CD4-positive, alpha-beta T cell treated with Interferon gamma for 1 hour (primary cell): ENCODE results near the gene COG5.

Experiments used
- DNase-seq: peaks from one replicate; pipeline ENCODE4 v3.0.0-alpha.2; 2020

COG5 gene

DNA sequence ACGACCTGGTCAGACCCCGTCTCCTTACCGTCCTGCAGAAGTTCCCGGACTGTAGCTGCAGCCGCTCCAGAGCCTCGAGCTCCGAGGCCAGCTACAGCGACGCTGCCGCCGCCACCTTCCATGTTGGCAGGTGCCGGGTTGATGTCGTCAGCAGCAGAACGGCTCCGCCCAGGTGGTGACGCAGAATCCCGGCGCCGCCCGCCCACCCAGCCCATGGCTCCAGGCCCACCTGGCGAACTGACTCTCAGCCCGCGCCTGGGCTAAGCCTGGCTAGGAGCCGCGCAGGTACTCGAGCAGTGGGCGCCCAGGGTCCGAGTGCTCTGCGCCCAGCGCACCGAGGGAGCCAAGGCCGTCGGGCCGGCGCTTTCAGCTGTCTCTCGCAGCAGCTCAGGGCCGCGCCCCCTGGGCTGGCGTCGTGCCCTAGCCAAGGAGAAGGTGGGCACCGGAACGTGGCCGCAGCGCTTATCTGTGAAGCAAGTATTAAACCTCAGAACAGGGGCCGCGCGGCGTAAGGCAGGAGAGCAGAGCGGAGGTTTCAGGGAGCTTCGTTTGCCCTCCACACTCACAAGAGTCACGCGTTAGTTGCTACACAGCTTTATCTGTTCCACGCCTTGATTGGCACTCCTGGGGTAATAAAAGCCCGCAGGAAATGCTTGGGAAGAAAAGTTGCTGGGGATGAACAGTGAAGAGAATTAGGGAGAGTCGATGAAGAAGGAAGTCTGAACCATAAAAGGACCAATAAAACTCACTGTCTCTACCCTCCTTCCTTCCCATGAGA is at the start of gene COG5, which contains the start of gene DUS4L:
Gene COG5 (minus strand): TSS at position 146 of the 778 bp plus-strand sequence. CDS start 24 bp downstream, at position 122.
Gene DUS4L (plus strand): TSS at position 197 of the 778 bp plus-strand sequence. CDS start 3,100 bp downstream, outside the sequence.
- peak; percentile 81 for DNase-seq

DNA sequence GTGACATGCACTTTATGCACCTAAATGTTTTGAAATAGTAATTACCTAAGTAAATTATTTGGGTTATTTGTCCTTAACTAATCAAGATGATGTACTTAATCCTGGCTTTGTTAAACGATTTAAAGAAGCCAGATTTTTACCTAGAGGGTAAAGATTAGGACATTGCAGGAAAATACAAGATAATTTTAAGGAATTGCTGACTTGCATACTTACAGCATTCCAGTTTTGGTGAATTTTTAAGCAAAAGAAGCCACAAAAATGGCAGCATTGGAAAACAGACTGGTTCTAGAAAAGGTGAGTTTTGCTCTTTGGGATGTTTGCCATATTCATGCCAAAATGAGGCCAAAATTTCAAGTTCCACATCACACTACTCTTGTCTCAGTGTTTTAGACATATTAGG is 49.7 kb upstream of the COG5 start:
- DNase-seq, result no peak

DNA sequence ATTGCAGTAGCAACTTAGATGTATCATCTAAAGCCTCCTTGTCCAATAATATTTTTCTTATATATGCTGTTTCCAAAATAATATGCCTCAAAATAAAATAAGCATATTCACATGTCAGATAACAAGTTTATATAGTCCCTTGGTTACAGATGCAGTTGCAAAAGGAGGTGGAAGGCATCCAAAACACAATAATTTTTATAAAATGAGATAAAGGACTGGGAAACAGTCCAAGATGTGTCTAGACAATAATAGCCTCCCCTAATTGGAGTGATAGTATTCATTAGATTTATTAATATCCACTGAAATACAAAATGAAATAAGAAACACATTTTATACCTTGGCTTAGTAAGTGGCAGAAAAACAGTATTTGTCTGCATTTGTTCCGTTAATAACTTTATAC is 46.6 kb upstream of the COG5 start:
- DNase-seq, result no peak

DNA sequence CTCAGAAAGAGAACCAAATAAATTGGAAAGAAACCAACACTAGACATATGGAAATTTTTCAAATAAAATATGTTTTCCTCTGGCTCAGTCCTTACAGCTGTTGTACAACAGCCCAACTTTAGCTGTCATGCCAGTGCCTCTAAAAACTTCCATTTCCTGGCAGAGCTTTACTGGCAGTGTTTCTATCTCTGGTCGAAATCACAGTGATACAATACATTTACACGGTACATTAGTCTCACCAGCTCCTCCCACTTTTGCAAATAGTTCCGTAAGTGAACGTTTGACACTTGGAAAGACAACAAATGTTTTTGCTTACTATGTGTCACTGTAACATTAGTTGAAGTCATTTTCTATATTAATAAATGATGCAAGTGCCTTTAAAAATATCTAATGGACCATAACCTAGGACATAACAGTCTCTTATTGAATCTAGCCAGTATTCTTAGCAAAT is 46.1 kb upstream of the COG5 start:
- DNase-seq, result no peak

DNA sequence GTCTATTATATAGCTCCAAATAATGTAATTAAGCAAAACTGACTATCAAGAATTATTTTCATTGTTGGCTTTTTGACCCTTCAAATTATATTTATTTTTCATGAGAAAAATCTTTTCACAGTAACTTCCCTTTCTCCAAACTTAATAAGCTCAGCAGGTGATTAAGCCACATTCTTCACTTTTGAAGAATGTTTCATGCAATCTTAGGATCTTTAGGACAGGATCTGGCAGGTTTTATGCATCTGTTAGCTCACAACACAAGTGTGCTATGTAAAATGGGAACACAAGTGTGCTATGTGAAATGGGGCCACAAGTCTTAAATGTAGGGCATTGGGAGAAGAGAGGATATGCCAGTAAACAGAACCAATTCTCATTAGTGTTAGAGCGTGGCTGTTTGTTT is 42.6 kb upstream of the COG5 start:
- no peak for DNase-seq

DNA sequence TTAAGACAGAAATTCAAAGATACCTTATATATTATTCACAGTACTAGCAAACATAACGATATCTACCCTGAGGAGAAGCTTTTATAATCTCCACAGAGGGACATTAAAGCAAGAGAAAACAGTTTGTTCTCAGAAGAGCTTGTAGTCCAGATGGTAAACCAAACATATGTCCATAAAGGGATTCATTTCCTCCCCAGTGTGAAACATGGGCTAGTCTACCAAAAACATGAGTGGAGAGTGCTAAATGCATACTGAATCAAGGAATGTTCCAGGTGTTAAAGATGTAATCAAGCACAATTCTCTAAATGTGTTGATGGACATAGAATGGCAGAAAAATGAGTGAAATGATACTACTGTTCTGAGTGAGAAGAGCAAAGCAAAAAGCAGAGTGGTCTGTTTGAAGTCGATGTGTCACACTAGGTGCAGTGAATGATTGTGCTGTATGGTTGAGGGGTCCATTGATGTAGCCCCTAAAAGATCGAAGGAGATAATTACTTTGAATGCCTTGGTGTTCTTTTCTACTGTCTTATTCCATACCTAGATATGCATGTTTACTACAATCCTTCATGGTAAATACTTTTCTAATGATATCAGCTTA is 41.6 kb upstream of the COG5 start:
- no peak for DNase-seq

DNA sequence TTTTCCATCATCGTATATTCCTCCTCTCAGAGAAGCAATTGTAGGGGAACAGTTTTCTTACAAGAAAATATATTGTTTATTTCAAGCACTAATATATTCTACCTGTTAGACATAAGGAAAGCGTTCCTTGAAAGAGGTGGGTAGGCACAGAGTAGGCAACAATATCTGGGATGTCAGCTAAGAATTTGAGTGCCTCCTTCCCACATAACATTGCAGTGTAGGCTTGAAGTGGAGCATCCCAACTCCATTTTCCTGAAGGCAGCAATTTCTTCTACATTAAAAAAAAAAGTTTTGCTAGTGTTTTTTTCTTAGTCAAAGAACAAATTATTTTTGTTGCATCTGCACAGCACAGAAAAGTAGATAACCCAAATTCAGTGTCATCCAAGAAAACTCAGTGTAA is 37.1 kb upstream of the COG5 start:
- DNase-seq, result no peak

DNA sequence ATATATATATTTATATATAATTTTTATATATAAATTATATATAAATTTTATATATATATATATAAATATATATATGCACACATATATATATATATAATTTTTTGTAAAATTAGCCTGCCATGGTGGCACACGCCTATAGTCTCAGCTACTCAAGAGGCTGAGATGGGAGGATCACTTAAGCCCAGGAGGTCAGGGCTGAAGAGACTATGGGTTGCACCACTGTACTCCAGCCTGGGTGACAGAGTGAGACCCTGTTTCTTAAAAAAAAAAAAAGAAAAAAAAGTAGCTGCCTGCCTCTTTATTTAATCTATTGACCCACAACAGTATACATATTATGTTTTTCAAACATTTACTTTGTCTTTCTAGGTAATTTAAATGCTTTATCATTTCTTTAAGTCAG is 35.5 kb upstream of the COG5 start:
- DNase-seq, result no peak

DNA sequence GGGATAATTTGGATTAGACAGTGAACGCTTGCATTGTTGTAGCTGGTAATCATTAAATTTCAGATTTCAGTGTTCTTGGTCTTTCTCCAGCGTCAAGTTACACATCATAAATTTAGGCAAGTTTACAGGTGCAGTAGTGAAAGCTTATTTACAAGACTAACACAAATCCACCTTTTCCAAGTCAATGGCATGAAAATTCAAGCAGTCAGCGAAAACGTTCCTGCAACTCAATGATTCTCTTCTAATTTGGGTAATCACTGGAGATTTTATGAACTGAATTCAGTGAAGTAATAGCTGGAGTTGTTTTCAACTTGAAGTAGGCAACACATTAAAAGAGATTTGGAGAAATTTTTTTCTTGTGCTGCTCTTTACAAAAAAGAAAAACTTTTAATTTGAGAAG is 34.2 kb upstream of the COG5 start:
- DNase-seq, result no peak

DNA sequence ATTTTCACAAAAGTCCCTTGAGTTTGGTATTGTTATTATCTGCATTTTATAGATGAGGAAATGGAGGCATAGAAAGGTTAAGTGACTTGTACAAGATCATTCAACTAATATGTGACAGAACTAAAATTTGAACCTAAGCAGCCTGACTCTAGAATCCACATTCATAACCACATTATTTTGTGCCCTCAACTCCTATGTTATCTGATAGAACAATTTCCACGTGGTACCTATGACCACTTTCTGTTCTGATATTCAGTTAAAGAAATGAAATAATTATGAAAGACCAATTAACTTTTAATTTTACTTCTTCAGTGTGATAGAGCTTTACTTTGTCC is 33.8 kb upstream of the COG5 start:
- DNase-seq, result no peak

DNA sequence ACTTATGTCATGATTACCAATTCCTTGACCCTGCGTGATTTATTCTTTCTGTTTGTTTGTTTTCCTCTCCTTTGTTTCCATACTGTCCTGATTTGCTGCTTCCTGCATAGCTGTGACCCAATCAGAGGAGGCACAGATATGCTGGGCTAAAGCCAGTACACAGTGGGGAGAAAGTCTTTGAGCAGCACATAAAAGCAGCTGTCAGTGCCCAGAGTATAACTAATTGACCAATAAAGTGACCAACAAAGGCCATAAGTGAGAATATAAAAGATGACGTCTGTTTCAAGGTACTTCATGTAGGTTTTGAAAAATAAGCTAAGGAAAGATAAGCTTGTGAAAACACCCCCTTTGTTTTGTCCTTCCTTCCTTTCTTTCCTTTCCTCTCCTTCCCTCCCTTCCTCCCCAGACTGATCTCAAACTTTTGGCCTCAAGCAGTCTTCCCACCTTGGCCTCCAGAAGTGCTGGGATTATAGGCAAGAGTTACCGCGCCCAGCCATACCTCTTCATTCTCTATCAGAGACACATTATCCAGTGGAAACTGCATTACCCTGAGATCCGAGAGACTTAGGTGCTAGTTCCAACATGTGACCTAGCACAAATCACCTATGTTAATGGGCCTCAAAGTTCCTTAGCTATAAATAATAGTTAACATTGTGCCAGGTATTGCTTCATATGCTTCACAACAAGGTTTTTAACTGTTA is 33.3 kb upstream of the COG5 start:
- no peak for DNase-seq

DNA sequence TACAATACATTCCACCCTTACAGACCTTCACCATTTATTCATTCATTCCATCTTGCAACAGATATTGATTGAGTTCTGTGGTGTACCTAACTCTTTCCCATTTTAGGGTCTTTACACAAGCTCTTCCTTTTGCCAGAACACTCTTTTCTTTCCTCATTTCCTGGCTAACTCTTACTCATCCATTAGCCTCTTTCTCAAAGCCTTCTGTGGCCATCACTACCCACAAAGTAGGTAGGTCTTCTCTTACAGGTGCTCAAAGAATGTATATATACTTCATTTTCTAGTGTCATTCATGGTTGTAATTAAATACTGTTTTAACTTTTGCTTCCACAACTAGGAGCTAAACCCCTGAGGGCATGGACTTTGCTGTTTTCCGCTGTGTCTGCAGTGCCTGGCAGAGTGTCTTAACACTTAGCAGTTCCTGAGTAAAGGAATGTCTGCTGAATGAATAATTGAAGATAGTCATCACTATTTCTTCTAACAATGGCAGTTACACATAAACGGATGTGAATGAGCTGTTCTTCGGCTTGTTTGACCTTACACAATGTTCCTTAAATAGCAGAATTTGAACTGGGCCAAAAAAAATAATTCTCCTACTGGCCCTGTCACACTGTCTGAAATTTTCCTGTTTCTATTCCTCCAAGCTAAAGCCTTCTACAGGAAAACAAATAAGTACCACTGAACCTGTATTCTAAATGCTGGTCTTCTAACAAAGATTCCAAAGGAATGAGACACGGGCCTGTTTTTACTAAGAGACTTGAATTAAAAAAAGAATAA is 31.4 kb upstream of the COG5 start:
- no peak for DNase-seq

DNA sequence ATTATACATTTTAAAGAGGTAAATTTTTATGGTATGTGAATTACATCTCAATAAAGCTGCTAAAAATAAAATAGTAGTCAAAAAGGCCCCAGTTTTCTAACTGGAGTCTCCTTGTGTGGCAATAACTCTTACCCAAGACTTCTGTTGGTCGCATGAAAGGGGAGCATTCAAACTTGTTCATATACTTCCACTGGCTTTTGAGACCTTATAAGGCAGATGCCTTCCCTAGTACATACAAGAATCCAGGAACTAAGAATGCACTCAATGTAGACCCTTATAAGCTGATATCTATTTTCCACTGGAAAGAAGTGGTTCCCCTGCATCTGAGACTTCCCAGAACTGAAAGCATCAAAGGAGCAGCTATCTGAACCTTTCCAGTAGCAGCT is 29.3 kb upstream of the COG5 start:
- DNase-seq, result no peak

DNA sequence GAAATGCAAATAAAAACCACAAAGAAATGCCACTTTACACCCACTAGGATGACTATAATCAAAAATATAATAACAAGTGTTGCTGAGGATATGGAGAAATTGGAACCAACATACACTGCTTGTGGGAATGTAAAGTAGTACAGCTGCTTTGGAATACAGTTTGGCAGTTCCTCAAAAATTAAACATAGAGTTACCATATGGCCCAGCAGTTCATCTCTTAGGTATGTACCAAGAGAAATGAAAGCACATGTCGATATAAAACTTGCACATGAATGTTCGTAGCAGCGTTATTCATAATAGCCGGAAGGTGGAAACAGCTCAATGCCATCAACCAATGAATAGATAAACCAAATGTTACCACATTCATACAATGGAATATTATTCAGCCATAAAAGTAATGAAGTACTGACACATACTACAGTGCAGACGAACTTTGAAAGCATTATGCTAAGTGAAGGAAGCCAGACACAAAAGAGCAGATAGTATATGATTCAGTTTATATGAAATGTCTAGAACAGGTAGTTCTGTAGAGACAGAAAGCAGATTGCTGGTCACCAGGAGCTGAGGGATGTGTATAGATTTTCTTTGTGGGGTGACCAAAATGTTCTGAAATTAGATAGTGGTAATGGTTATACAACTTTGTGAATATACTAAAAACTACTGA is 28.8 kb upstream of the COG5 start:
- DNase-seq, result no peak

DNA sequence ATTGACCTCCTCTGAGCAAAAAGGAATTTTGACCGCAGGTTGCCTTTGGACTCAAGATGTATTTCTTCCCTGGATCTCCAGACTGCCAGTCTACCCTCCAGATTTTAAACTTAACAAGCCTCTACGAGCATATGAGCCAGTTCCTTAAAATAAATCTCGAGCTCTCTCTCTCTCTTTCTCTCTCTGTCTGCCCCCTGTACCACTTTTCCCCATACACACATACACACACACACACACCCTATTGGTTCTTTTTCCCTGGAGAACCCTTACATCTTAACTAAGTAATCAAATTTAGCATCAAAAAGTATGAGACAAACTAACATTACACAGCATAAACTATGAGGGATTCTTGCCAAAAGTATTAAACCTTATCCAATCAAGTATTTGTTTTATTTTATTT is 27.7 kb upstream of the COG5 start:
- DNase-seq, result no peak

DNA sequence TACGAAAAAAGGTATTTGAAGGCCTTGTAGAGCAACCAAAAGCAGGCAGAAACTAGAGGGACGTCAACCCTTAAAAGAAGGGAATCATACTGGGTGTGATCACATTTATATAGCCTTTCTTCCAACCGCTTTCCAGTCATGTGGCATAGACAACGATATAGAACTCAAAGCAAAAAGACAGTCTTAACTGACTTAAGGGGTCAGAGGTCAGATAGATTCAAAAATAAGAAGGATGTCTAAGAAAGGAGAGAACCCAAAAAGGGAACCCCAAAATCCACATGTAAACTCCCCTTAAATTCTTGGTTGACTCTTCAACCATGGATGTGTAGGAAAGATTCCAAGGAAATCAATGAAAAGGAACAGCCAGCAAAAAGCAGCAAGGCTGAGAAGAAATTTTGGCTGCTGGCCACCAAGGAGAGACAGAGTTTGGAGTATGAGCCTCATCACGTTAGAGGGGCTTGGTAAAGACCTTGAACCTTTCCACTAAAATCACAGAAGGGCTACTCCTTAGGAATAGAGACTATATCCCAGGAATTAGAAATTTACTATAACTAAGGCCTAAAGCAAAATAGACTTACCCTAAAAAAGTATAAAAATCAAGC is 24.9 kb upstream of the COG5 start:
- DNase-seq, result no peak

DNA sequence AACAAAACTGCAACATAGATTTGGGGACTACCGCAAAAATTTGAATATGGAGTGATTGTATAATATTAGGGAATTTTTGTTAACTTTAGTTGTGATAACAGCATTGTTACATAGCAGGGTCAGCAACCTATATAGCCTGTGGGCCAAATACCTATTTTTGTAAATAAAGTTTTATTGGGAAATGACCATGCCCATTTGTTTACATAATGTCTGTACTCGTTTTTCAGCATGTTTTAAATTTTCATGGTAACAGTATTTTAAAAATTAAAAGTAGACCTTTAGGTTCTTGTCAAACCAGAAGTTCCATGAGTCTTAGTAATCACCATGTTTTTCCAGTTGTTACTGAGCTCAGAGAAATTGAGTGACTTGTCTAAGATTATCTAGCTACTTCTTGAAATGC is 21.0 kb upstream of the COG5 start:
- DNase-seq, result no peak

DNA sequence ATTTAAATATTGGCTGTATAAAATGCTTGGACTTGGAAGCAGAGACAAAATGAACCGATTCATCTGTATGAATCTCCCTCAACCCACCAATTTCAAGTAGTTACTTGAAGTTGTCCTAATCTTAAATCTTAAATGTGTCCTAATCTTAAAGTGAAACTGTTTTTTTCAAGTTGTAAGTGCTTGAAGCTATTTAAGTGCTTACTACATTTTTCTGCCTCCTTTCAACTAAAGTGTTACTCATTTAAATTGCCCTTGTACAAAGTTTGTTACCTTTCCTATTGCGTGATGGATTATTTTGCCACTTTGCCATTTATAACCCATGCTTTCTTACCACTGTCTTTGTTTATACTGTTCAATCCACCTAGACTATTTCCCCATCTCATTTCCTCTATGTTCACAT is 19.2 kb upstream of the COG5 start:
- DNase-seq, result no peak

DNA sequence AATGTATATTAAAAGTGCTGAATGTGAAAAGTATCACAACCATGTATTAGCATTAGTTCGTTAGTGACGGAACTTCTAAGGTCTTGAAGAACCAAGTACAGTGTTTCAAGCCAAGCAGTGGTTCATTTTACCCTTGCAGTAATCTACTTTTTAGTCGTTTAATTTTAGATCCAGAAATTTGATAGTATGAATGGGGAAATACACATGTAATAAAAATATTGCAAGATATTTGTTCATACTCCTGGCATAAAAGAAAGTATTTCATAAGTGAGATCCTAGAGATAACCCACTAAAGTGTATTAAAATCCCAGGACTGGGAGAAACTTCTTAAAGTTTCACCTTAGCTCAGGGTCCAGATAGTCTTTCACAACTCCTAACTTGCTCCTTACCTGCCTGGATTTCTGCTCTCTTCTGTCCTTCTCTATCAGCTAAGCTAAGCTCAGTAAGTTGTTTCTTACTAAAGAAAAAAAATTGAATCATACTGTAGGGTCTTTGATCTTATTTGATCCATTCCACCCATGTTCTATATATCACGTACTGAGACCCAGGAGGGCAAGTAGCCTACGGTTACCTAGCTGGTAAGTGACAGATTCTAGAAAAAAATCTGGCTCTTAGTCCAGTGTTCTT is 17.8 kb upstream of the COG5 start:
- no peak for DNase-seq

DNA sequence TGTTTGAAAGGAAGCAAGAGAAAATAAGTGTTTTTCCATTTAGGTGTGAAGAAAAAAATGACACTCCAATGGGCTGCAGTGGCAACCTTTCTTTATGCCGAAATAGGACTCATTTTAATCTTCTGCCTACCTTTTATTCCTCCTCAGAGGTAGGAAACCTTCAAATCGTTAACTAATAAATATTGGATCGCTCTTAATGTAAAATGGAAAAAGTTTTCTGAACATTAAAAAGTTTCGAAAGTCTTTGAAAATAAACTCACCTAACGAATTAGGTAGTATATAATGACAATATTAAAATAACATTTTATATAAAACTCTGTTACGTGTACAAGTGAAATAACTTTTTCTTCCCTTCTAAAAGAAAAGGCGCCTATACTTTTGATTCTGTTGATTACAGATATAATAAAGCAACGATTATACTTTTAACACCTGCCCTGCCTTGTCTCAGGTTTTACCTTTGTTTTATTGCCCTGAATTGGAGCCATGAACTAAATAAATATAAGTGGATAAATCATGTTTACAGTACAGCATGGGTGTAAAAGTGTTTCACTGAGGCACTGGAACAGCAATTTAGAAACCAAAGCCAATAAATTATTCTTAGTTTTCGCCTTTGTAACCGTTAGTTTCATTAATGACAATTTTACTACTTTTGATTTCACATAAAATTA is 17.1 kb upstream of the COG5 start:
- no peak for DNase-seq
